Endothelial cell of umbilical vein (primary cell): ENCODE measurements around the gene FYN. TPM values are rescaled to one million over a fixed set of nuclear protein-coding genes. Genes with fewer than 3 reads are reported as not detected.

ENCODE experiments used
- BruUV-seq: library from RNA; stranded (reverse); fragments of 400-500 nt; replicated peaks from 2 replicates; lab custom pipeline; 2021; lab: Mats Ljungman, UMichigan
- CTCF ChIA-PET: fragments of 300-600, 350-600 bp; sonication (Branson Sonifier 250); formaldehyde crosslinking; loops from one replicate; lab custom pipeline; 2021; ENCODE audit warnings: antibody characterized with exemption, inconsistent platforms; lab: Charles Lee
- POLR2A ChIA-PET: fragments of 300-600, 350-600 bp; sonication (Branson Sonifier 250); formaldehyde crosslinking; loops from one replicate; lab custom pipeline; 2021; ENCODE audit warnings: antibody characterized with exemption, inconsistent platforms; lab: Charles Lee
- DNase-seq: peaks from one replicate; pipeline ENCODE4 v3.0.0-alpha.2; 2011; ENCODE audit warnings: low read depth, low spot score
- FAIRE-seq: peaks from 2 replicates; lab custom pipeline; 2011; peaks lifted over from hg19 to GRCh38; lab: Jason Lieb, UNC
- H2AFZ ChIP-seq: 2 replicates; pipeline ENCODE4 v1.6.0; 2012; ENCODE audit warnings: low read depth, low read length, control low read depth, inconsistent platforms
- H3K27ac ChIP-seq: 2 replicates; pipeline ENCODE4 v1.5.1; 2011; ENCODE audit warnings: low read depth, mild to moderate bottlenecking, control low read depth, low read length, moderate library complexity; ENCODE audit not compliant: insufficient read depth
- H3K27me3 ChIP-seq, 2 experiments: 2 replicates each; pipeline versions ENCODE4 v1.6.0 to v1.6.1; 2011; ENCODE audit warnings: low read length in 2 of 2, mixed read lengths in 1 of 2; ENCODE audit not compliant: control insufficient read depth in 2 of 2, insufficient read depth in 2 of 2
- H3K36me3 ChIP-seq, 2 experiments: 2 replicates in 1 of 2; 3 replicates in 1 of 2; pipeline ENCODE4 v1.5.1; 2011; ENCODE audit warnings: low read length in 2 of 2, mild to moderate bottlenecking in 1 of 2, moderate library complexity in 1 of 2; ENCODE audit not compliant: control insufficient read depth in 2 of 2, insufficient read depth in 2 of 2; ENCODE audit errors: extremely low read depth in 1 of 2
- H3K4me1 ChIP-seq: 3 replicates; pipeline ENCODE4 v1.5.1; 2011; ENCODE audit warnings: mild to moderate bottlenecking, low read length; ENCODE audit not compliant: control insufficient read depth, insufficient read depth; ENCODE audit errors: extremely low read depth
- H3K4me2 ChIP-seq: 2 replicates; pipeline ENCODE4 v1.6.1; 2011; ENCODE audit warnings: low read length, control low read depth, mixed read lengths; ENCODE audit not compliant: insufficient read depth
- H3K4me3 ChIP-seq, 3 experiments: fragments of 200-600 bp in 1 of 3; sonication (generic), shearing (Covaris generic) in 1 of 3; replicated peaks in 1 of 3; 2 replicates each; pipeline ENCODE4 v1.5.1; 2011 to 2016; ENCODE audit warnings: control low read depth in 3 of 3, low read length in 3 of 3, mild to moderate bottlenecking in 2 of 3, inconsistent platforms in 1 of 3, low read depth in 1 of 3, moderate library complexity in 1 of 3; ENCODE audit not compliant: insufficient read depth in 1 of 3
- H3K79me2 ChIP-seq: 2 replicates; pipeline ENCODE4 v1.6.0; 2012; ENCODE audit warnings: low read length, inconsistent platforms; ENCODE audit not compliant: control insufficient read depth, insufficient read depth
- H3K9ac ChIP-seq: replicated peaks from 2 replicates; pipeline ENCODE3; 2011; ENCODE audit warnings: low read length, control low read depth; ENCODE audit not compliant: insufficient read depth; ENCODE audit errors: extremely low read depth
- H3K9me1 ChIP-seq: replicated peaks from 3 replicates; pipeline ENCODE4 v1.6.0; 2011; ENCODE audit warnings: mild to moderate bottlenecking, low read length; ENCODE audit not compliant: control insufficient read depth, insufficient read depth; ENCODE audit errors: extremely low read depth
- H3K9me3 ChIP-seq: replicated peaks from 2 replicates; pipeline ENCODE4 v1.5.1; 2012; ENCODE audit warnings: low read length, inconsistent platforms; ENCODE audit not compliant: control insufficient read depth, insufficient read depth
- H4K20me1 ChIP-seq: replicated peaks from 2 replicates; pipeline ENCODE3; 2011; ENCODE audit warnings: mild to moderate bottlenecking, low read length; ENCODE audit not compliant: control insufficient read depth, insufficient read depth; ENCODE audit errors: extremely low read depth
- CTCF ChIP-seq, 2 donors: IDR thresholded peaks; 1 replicate in 1 of 2; 2 replicates in 1 of 2; pipeline ENCODE4 v1.5.1; 2011; ENCODE audit warnings: low read length in 2 of 2, mild to moderate bottlenecking in 2 of 2, moderate library complexity in 2 of 2, control low read depth in 1 of 2, inconsistent platforms in 1 of 2, low read depth in 1 of 2; ENCODE audit not compliant: insufficient read depth in 1 of 2; ENCODE audit errors: extremely low read depth in 1 of 2
- EZH2 ChIP-seq: IDR thresholded peaks from 2 replicates; pipeline ENCODE4 v1.6.1; 2012; ENCODE audit warnings: borderline replicate concordance, low read depth, mild to moderate bottlenecking, moderate library complexity, low read length, inconsistent platforms; ENCODE audit not compliant: severe bottlenecking
- FOS ChIP-seq: IDR thresholded peaks from 2 replicates; pipeline ENCODE4 v1.6.1; 2011; ENCODE audit warnings: mild to moderate bottlenecking, low read length, moderate library complexity, borderline replicate concordance; ENCODE audit not compliant: insufficient read depth
- GATA2 ChIP-seq: IDR thresholded peaks from 2 replicates; pipeline ENCODE4 v1.7.0; 2011; ENCODE audit warnings: low read depth, mild to moderate bottlenecking, moderate library complexity, mixed read lengths, low read length; ENCODE audit not compliant: insufficient read length, insufficient read depth
- JUN ChIP-seq: IDR thresholded peaks from 2 replicates; pipeline ENCODE4 v1.6.1; 2011; ENCODE audit warnings: borderline replicate concordance, low read depth; ENCODE audit not compliant: insufficient read length, insufficient read depth
- MYC ChIP-seq: IDR thresholded peaks from one replicate; pipeline ENCODE4 v1.6.1; 2011; ENCODE audit warnings: mild to moderate bottlenecking, low read depth, low read length
- POLR2A ChIP-seq: IDR thresholded peaks from 2 replicates; pipeline ENCODE4 v1.6.1; 2012; ENCODE audit warnings: low read depth, mild to moderate bottlenecking, control low read depth, low read length
- POLR2AphosphoS5 ChIP-seq: IDR thresholded peaks from 2 replicates; pipeline ENCODE4 v1.6.1; 2012; ENCODE audit warnings: low read depth, mild to moderate bottlenecking, control low read depth, low read length, moderate library complexity; ENCODE audit not compliant: insufficient read depth
- dilution Hi-C: fragments of 300-500 bp; cut with MboI; formaldehyde crosslinking; loops from one replicate; pipeline ENCODE4 v1.15.0; 2019; ENCODE audit warnings: low sequenced_read_pairs; ENCODE audit not compliant: extremely low pct_ligation_motif_present
- intact Hi-C: fragments of 100-400 bp; cut with micrococcal nuclease; formaldehyde crosslinking; loops from one replicate; pipeline ENCODE4 v1.10.0; 2022
- polyA plus RNA-seq, 4 experiments: library from polyadenylated mRNA; depleted of rRNA in 3 of 4; stranded (reverse) in 3 of 4; unstranded in 1 of 4; fragments of >200 nt; gene quantifications; 2 replicates each; pipeline versions ENCODE4 v1.2.1 to v1.2.3, GENCODE V29; 2011 to 2012; ENCODE audit warnings: missing spikeins in 1 of 4
- total RNA-seq: library from RNA; stranded (reverse); gene quantifications from 2 replicates; pipeline ENCODE4 v1.2.3, GENCODE V29; 2021
- TF ChIP-seq, protein P1 (sequence below): IDR thresholded peaks from 2 replicates; pipeline ENCODE4 v1.6.1; 2011; ENCODE audit not compliant: insufficient read depth, insufficient read length

FYN gene
- total and polyA plus RNA-seq, 2 donors (not counting 3 experiments of a cell fraction or from before 2014, with no cell fraction given): 69.0 to 143 TPM

- Histone ChIP-seq H3K9me1 (no peaks in the 10 kb centered on the region), H4K20me1 (no peaks in the 10 kb centered on the region), H3K27me3 (peaks cover 0 to 6% of the 10 kb centered on the region in 2 experiments), H3K9me3 (no peaks in the 10 kb centered on the region), H3K36me3 (no peaks in the 10 kb centered on the region), H3K79me2 (no peaks in the 10 kb centered on the region), H3K9ac (no peak overlapping the region), H3K27ac (no peak overlapping the region), H3K4me1 (no peaks in the 10 kb centered on the region), H2AFZ (no peak overlapping the region), H3K4me2 (no peak overlapping the region), H3K4me3 (no peak overlapping the region)
- ChIA-PET POLR2A (no interaction called here), CTCF (interaction anchor here (1.9 kb wide), 1 partner anchor 10 kb away, joined by 5 read pairs; no protein-coding TSS in a partner anchor)
- dilution Hi-C loops (no loop called here), intact Hi-C loops (no loop called here)
- no peak for FAIRE-seq
- TF ChIP-seq GATA2: no peak
- no peak for TF ChIP-seq MYC
- no peak for TF ChIP-seq FOS
- no peak for TF ChIP-seq POLR2AphosphoS5
- TF ChIP-seq, protein P1, sequence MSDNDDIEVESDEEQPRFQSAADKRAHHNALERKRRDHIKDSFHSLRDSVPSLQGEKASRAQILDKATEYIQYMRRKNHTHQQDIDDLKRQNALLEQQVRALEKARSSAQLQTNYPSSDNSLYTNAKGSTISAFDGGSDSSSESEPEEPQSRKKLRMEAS: no peak
- TF ChIP-seq POLR2A: no peak
- TF ChIP-seq EZH2: no peak
- TF ChIP-seq CTCF (IDR thresholded peaks at IDR 0.05; ENCODE audit: extremely low read depth in 1 of 2, insufficient read depth in 1 of 2, low read depth in 1 of 2, low read length in 2 of 2): no peak
- TF ChIP-seq JUN: no peak
- no TSS peak for BruUV-seq
- DNase-seq: no peak
These were observed 257.2 kb downstream of the FYN start for GRCh38 chr6:111615916-111616612.
